Liver (tissue), 9 donors: ENCODE measurements around the gene SELL. TPM values are rescaled to one million over a fixed set of nuclear protein-coding genes. Genes with fewer than 3 reads are reported as not detected.
A peak's percentile ranks its signal among the peaks of the same experiment; 100 is the strongest.

Experiments
- DNase-seq: peaks from one replicate; pipeline ENCODE4 v3.0.0-alpha.2; 2017; ENCODE audit warnings: low spot score
- H3K27ac ChIP-seq, 2 donors: one replicate each; pipeline ENCODE4 v1.7.0; 2013; ENCODE audit warnings: inconsistent platforms in 2 of 2, low read length in 2 of 2, control low read depth in 1 of 2, low read depth in 1 of 2, mild to moderate bottlenecking in 1 of 2
- H3K27me3 ChIP-seq, 4 donors: one replicate each; pipeline versions ENCODE4 v1.6.1 to v1.7.0; 2013; ENCODE audit warnings: low read length in 3 of 4, inconsistent platforms in 1 of 4, mild to moderate bottlenecking in 1 of 4, moderate library complexity in 1 of 4; ENCODE audit not compliant: control insufficient read depth in 4 of 4, insufficient read depth in 4 of 4
- H3K36me3 ChIP-seq, 4 donors: one replicate each; pipeline versions ENCODE4 v1.6.1 to v1.7.0; 2013; ENCODE audit warnings: low read length in 3 of 4, mild to moderate bottlenecking in 3 of 4, low read depth in 1 of 4, moderate library complexity in 1 of 4; ENCODE audit not compliant: control insufficient read depth in 4 of 4, insufficient read depth in 3 of 4
- H3K4me1 ChIP-seq, 4 donors: one replicate each; pipeline versions ENCODE4 v1.6.1 to v1.7.0; 2013; ENCODE audit warnings: low read length in 3 of 4, mild to moderate bottlenecking in 3 of 4, moderate library complexity in 1 of 4; ENCODE audit not compliant: control insufficient read depth in 4 of 4, insufficient read depth in 4 of 4
- H3K4me3 ChIP-seq, 3 donors: one replicate each; pipeline versions ENCODE4 v1.6.1 to v1.7.0; 2013; ENCODE audit warnings: low read length in 3 of 3, control low read depth in 1 of 3, low read depth in 1 of 3, mild to moderate bottlenecking in 1 of 3
- H3K9ac ChIP-seq, 2 donors: one replicate each; pipeline ENCODE4 v1.7.0; 2013; ENCODE audit warnings: low read length in 2 of 2, mild to moderate bottlenecking in 2 of 2, moderate library complexity in 2 of 2, control low read depth in 1 of 2, low read depth in 1 of 2
- H3K9me3 ChIP-seq, 4 donors: one replicate each; pipeline versions ENCODE4 v1.6.1 to v1.7.0; 2013; ENCODE audit warnings: low read length in 3 of 4; ENCODE audit not compliant: control insufficient read depth in 4 of 4
- CTCF ChIP-seq: fragments of 150-350 bp; IDR thresholded peaks from 2 replicates; pipeline ENCODE4 v1.5.1; 2017; ENCODE audit warnings: improper control_type of control experiment, low read depth, low read length; ENCODE audit not compliant: missing input control
- EGR1 ChIP-seq, 2 donors: IDR thresholded peaks; 2 replicates each; pipeline ENCODE4 v1.6.1; 2016 to 2018; ENCODE audit warnings: antibody characterized with exemption in 2 of 2, low read depth in 2 of 2
- FOXA1 ChIP-seq: IDR thresholded peaks from 2 replicates; pipeline ENCODE4 v1.6.1; 2016; ENCODE audit warnings: antibody characterized with exemption
- FOXA2 ChIP-seq: IDR thresholded peaks from 2 replicates; pipeline ENCODE4 v1.6.1; 2016; ENCODE audit warnings: antibody characterized with exemption
- GABPA ChIP-seq, 2 donors: IDR thresholded peaks in 1 of 2; conservative IDR thresholded peaks in 1 of 2; 2 replicates each; pipeline ENCODE4 v1.6.1; 2016; ENCODE audit warnings: antibody characterized with exemption in 2 of 2, mild to moderate bottlenecking in 1 of 2, moderate library complexity in 1 of 2
- JUND ChIP-seq, 2 donors: IDR thresholded peaks; 2 replicates each; pipeline ENCODE4 v1.6.1; 2016; ENCODE audit warnings: antibody characterized with exemption in 2 of 2
- MAX ChIP-seq: IDR thresholded peaks from 2 replicates; pipeline ENCODE4 v1.6.1; 2016; ENCODE audit warnings: antibody characterized with exemption
- NR2F2 ChIP-seq: IDR thresholded peaks from 2 replicates; pipeline ENCODE4 v1.6.1; 2016; ENCODE audit warnings: antibody characterized with exemption
- RAD21 ChIP-seq, 2 donors: IDR thresholded peaks; 2 replicates each; pipeline ENCODE4 v1.6.1; 2016; ENCODE audit warnings: antibody characterized with exemption in 2 of 2, mild to moderate bottlenecking in 2 of 2
- REST ChIP-seq: IDR thresholded peaks from 2 replicates; pipeline ENCODE4 v1.6.1; 2016; ENCODE audit warnings: antibody characterized with exemption, mild to moderate bottlenecking
- RXRA ChIP-seq, 2 donors: IDR thresholded peaks; 2 replicates each; pipeline ENCODE4 v1.6.1; 2017 to 2018; ENCODE audit warnings: antibody characterized with exemption in 2 of 2, mild to moderate bottlenecking in 1 of 2
- SP1 ChIP-seq: IDR thresholded peaks from 2 replicates; pipeline ENCODE4 v1.6.1; 2018; ENCODE audit warnings: antibody characterized with exemption, mild to moderate bottlenecking
- TAF1 ChIP-seq: conservative IDR thresholded peaks from 2 replicates; pipeline ENCODE4 v1.6.1; 2016; ENCODE audit warnings: antibody characterized with exemption, mild to moderate bottlenecking
- YY1 ChIP-seq: IDR thresholded peaks from 2 replicates; pipeline ENCODE4 v1.6.1; 2016; ENCODE audit warnings: antibody characterized with exemption, mild to moderate bottlenecking
- ZBTB33 ChIP-seq: IDR thresholded peaks from 2 replicates; pipeline ENCODE4 v1.6.1; 2016; ENCODE audit warnings: antibody characterized with exemption
- WGBS: extraction: QIAGEN DNeasy Blood & Tissue Kit; methylation state at CpG from one replicate; pipeline ENCODE4 v1.1.7; 2013; 5-methylcytosine and 5-hydroxymethylcytosine counted together
- polyA plus RNA-seq, 2 donors: library from polyadenylated mRNA; stranded (reverse) in 1 of 2; unstranded in 1 of 2; fragments of 200-250 nt in 1 of 2; fragments of >200 nt in 1 of 2; fragmentation: Nextera tagmentation in 1 of 2; extraction: Ambion mirVana in 1 of 2; gene quantifications; one replicate each; pipeline versions ENCODE4 v1.2.1 to v1.2.3, GENCODE V29; 2013 to 2015
- total RNA-seq, 2 donors: library from RNA; depleted of rRNA; stranded (reverse); fragments of >200 nt; gene quantifications; one replicate each; pipeline ENCODE4 v1.2.3, GENCODE V29; 2014
- donor health status: healthy.
- donor health status: healthy.
- donor health status: healthy.
- donor health status: healthy.
- donor health status: healthy.

The SELL gene
- total and polyA plus RNA-seq, 4 donors, result 1.5 to 9.9 (median 4.8) TPM

GRCh38 chr1:169750041-169750440, 38.6 kb upstream of the SELL start:
- Histone ChIP-seq H3K4me1 (peaks cover 0 to 16% (median 6%) of the 10 kb centered on the region in 4 donors), H3K27me3 (no peaks in the 10 kb centered on the region), H3K36me3 (no peaks in the 10 kb centered on the region), H3K9me3 (no peaks in the 10 kb centered on the region), H3K9ac (no peak overlapping the region), H3K27ac (no peak overlapping the region), H3K4me3 (no peak overlapping the region)
- TF ChIP-seq JUND (IDR thresholded peaks at IDR 0.05), result no peak
- TF ChIP-seq ZBTB33, result no peak
- no peak for TF ChIP-seq YY1
- TF ChIP-seq TAF1, result no peak
- no peak for TF ChIP-seq EGR1 (IDR thresholded peaks at IDR 0.05; ENCODE audit: low read depth in 2 of 2)
- TF ChIP-seq REST, result no peak
- TF ChIP-seq RAD21 (IDR thresholded peaks at IDR 0.05), result no peak
- TF ChIP-seq NR2F2, result no peak
- TF ChIP-seq CTCF, result no peak
- TF ChIP-seq SP1, result no peak
- TF ChIP-seq FOXA2, result no peak
- no peak for TF ChIP-seq FOXA1
- DNase-seq, result no peak
- WGBS, result 94% methylated on average over 1 of the region's 1 CpG

GRCh38 chr1:169746550-169746949, 35.1 kb upstream of the SELL start:
- DNase-seq, result no peak
- Histone ChIP-seq H3K4me3 (peak overlapping the region; percentile 35 to 67 (median 52)), H3K4me1 (peaks cover 5 to 18% (median 12%) of the 10 kb centered on the region in 4 donors), H3K9ac (no peak overlapping the region), H3K9me3 (no peaks in the 10 kb centered on the region), H3K36me3 (no peaks in the 10 kb centered on the region), H3K27ac (no peak overlapping the region), H3K27me3 (no peaks in the 10 kb centered on the region)
- no peak for TF ChIP-seq GABPA (IDR thresholded peaks at IDR 0.05 in 1 of 2, conservative IDR thresholded peaks at IDR 0.05 in 1 of 2)
- no peak for TF ChIP-seq TAF1
- no peak for TF ChIP-seq EGR1 (IDR thresholded peaks at IDR 0.05; ENCODE audit: low read depth in 2 of 2)
- TF ChIP-seq YY1, result peak; percentile 10
- TF ChIP-seq RXRA (IDR thresholded peaks at IDR 0.05), result no peak
- TF ChIP-seq MAX, result no peak
- 77% methylated on average over 2 of the region's 2 CpGs for WGBS
